Thoracic aorta (tissue), 2 donors: ENCODE data around the gene ADGRE1. TPM values are rescaled to one million over a fixed set of nuclear protein-coding genes. Genes with fewer than 3 reads are reported as not detected.

Experiments
- ATAC-seq: fragments of 150-250 bp; one replicate; pipeline ENCODE4 v1.8.0; 2017; ENCODE audit warnings: low read depth; ENCODE audit not compliant: insufficient number of reproducible peaks, low FRiP score
- DNase-seq: peaks from one replicate; pipeline ENCODE4 v3.0.0-alpha.2; 2020; ENCODE audit warnings: low spot score
- H3K27ac ChIP-seq, 2 donors: fragments of 200-600 bp; sonication (generic); 1 replicate in 1 of 2; 2 replicates in 1 of 2; pipeline ENCODE4 v1.5.1; 2016; ENCODE audit warnings: mild to moderate bottlenecking in 2 of 2, moderate library complexity in 2 of 2
- H3K27me3 ChIP-seq: fragments of 200-600 bp; sonication (generic); replicated peaks from 2 replicates; pipeline ENCODE4 v1.6.0; 2016; ENCODE audit warnings: mild to moderate bottlenecking; ENCODE audit not compliant: insufficient read depth
- H3K36me3 ChIP-seq: fragments of 200-600 bp; sonication (generic); one replicate; pipeline ENCODE4 v1.5.1; 2016
- H3K4me1 ChIP-seq, 2 donors: fragments of 200-600 bp; sonication (generic); 1 replicate in 1 of 2; 2 replicates in 1 of 2; pipeline versions ENCODE4 v1.5.1 to v1.6.0; 2016; ENCODE audit warnings: low read depth in 2 of 2, mild to moderate bottlenecking in 1 of 2; ENCODE audit not compliant: control insufficient read depth in 1 of 2
- H3K4me3 ChIP-seq: fragments of 200-600 bp; sonication (generic); 2 replicates; pipeline ENCODE4 v1.5.1; 2016; ENCODE audit warnings: mild to moderate bottlenecking
- H3K9me3 ChIP-seq: fragments of 200-600 bp; sonication (generic); 2 replicates; pipeline ENCODE4 v1.5.1; 2016
- CTCF ChIP-seq: fragments of 200-600 bp; sonication (generic); IDR thresholded peaks from one replicate; pipeline ENCODE4 v1.5.1; 2019; ENCODE audit warnings: antibody characterized with exemption
- total RNA-seq, 2 donors: library from RNA; depleted of rRNA; stranded (reverse); fragments of >200 nt; gene quantifications; one replicate each; pipeline versions ENCODE4 v1.1.0 to v1.2.3, GENCODE V29; 2016

ADGRE1 gene
- total RNA-seq, 2 donors from 2014 or later, result 0.41 to 0.42 TPM

GRCh38 chr19:6848986-6849385 is 38.4 kb upstream of the ADGRE1 start:
- Histone ChIP-seq H3K27me3 (no peaks in the 10 kb centered on the region), H3K36me3 (no peaks in the 10 kb centered on the region), H3K4me3 (no peak overlapping the region), H3K4me1 (no peaks in the 10 kb centered on the region), H3K27ac (no peak overlapping the region), H3K9me3 (no peaks in the 10 kb centered on the region)
- ATAC-seq (no peak), DNase-seq (no peak)
- no peak for TF ChIP-seq CTCF

- H3K27ac ChIP-seq, result no peak overlapping the region
- no peaks in the 10 kb centered on the region for H3K36me3 ChIP-seq
- no peak overlapping the region for H3K4me3 ChIP-seq
- no peaks in the 10 kb centered on the region for H3K4me1 ChIP-seq
- DNase-seq, result no peak
- ATAC-seq, result no peak
- no peaks in the 10 kb centered on the region for H3K27me3 ChIP-seq
- no peak for TF ChIP-seq CTCF
- no peaks in the 10 kb centered on the region for H3K9me3 ChIP-seq
These were observed 37.5 kb upstream of the ADGRE1 start for GRCh38 chr19:6849876-6850275.

- Histone ChIP-seq H3K9me3 (no peaks in the 10 kb centered on the region), H3K4me3 (no peak overlapping the region), H3K27me3 (no peaks in the 10 kb centered on the region), H3K4me1 (no peaks in the 10 kb centered on the region), H3K36me3 (no peaks in the 10 kb centered on the region), H3K27ac (no peak overlapping the region)
- DNase-seq (no peak), ATAC-seq (no peak)
- TF ChIP-seq CTCF, result no peak
These were observed 36.0 kb upstream of the ADGRE1 start for GRCh38 chr19:6851359-6851758.

GRCh38 chr19:6852001-6852400 is 35.4 kb upstream of the ADGRE1 start:
- TF ChIP-seq CTCF, result no peak
- no peaks in the 10 kb centered on the region for H3K36me3 ChIP-seq
- no peak overlapping the region for H3K27ac ChIP-seq
- H3K4me3 ChIP-seq, result no peak overlapping the region
- DNase-seq, result no peak
- H3K27me3 ChIP-seq, result no peaks in the 10 kb centered on the region
- H3K4me1 ChIP-seq, result no peaks in the 10 kb centered on the region
- no peak for ATAC-seq
- H3K9me3 ChIP-seq, result no peaks in the 10 kb centered on the region

GRCh38 chr19:6853868-6854267 is 33.5 kb upstream of the ADGRE1 start:
- Histone ChIP-seq H3K27me3 (no peaks in the 10 kb centered on the region), H3K9me3 (no peaks in the 10 kb centered on the region), H3K27ac (no peak overlapping the region), H3K36me3 (no peaks in the 10 kb centered on the region), H3K4me1 (no peaks in the 10 kb centered on the region), H3K4me3 (no peak overlapping the region)
- no peak for ATAC-seq
- TF ChIP-seq CTCF, result no peak
- no peak for DNase-seq
